ENCODE measurements around the gene NELFCD.

GRCh38 chr20:59031564-59032022, 50.5 kb downstream of the NELFCD start:
- TF ChIP-seq POLR2A (IDR thresholded peaks at IDR 0.05) (no peak), CTCF (IDR thresholded peaks at IDR 0.05) (no peak)

Data from tibial nerve (tissue), 3 donors.